ENCODE data around the gene NUTF2.

DNA sequence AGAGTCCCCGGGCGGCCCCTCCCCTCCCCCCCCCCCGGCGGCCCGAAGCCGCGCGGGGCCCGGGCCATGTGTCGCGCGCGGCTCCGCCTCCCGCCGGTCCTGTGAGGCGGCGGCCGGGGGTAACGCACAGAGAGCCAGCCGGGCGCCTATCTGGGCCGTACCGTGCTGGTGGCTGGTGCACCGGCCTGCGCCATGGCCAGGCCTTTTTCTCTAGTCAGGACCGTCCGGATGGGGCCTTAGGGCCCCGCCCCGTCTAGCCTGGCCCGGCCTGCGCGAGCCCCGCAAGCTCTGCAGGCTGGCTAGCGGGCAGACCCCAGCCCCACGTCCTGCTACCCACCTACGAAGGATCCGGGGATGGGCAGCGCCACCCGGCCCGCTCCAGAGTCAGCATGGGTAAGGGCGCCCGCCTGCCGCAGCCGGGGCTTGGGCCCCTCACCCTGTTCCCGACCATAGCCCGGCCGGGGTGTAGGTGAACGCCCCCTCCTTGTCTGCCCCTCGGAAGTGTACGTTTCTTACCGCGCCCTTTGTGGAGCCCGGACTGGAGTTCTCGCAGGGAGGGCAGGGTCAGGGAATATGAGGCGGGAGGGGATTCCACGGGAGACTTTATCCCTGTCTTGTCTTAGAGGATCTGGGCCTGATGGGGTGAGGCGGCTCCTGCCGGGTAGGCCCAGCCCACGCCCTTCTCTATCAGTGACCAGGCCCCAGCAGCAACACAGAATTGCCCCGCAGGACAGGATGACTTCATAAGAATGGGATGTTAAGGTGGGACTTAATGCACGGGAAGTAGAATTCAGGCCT is 530 bp downstream of the NUTF2 start, which contains the start of gene CENPT:
- TF ChIP-seq, protein P1, sequence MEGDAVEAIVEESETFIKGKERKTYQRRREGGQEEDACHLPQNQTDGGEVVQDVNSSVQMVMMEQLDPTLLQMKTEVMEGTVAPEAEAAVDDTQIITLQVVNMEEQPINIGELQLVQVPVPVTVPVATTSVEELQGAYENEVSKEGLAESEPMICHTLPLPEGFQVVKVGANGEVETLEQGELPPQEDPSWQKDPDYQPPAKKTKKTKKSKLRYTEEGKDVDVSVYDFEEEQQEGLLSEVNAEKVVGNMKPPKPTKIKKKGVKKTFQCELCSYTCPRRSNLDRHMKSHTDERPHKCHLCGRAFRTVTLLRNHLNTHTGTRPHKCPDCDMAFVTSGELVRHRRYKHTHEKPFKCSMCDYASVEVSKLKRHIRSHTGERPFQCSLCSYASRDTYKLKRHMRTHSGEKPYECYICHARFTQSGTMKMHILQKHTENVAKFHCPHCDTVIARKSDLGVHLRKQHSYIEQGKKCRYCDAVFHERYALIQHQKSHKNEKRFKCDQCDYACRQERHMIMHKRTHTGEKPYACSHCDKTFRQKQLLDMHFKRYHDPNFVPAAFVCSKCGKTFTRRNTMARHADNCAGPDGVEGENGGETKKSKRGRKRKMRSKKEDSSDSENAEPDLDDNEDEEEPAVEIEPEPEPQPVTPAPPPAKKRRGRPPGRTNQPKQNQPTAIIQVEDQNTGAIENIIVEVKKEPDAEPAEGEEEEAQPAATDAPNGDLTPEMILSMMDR (IDR thresholded peaks at IDR 0.05; ENCODE audit: low read depth, low read length, poor library complexity, severe bottlenecking), result no peak
- no peak for TF ChIP-seq EZH2phosphoT487 (IDR thresholded peaks at IDR 0.05; ENCODE audit: borderline replicate concordance, low read length)
